ENCODE measurements around the gene CCNJL. TPM values are rescaled to one million over a fixed set of nuclear protein-coding genes. Genes with fewer than 3 reads are reported as not detected.
A peak's percentile ranks its signal among the peaks of the same experiment; 100 is the strongest.

Gene CCNJL
- total and polyA plus RNA-seq, 2 of the 8 experiments (the other 6 are each of a cell fraction or from before 2014, with no cell fraction given) = 34.6 to 44.7 TPM

GRCh38 chr5:160240350-160240749 lies 72.0 kb downstream of the CCNJL start:
- no peak overlapping the region for H3K4ac ChIP-seq (replicated peaks; ENCODE audit: insufficient read length, low read depth, low read length)
- CTCF ChIA-PET (ENCODE audit: partially characterized antibody) = interaction anchor here (0.7 to 29.3 kb wide), 5 partner anchors 8 to 106 kb away, joined by 4 to 362 read pairs (median 6); no protein-coding TSS in a partner anchor
- no peak overlapping the region for H2BK120ac ChIP-seq (replicated peaks; ENCODE audit: low read depth, low read length)
- no peaks in the 10 kb centered on the region for H3K9me3 ChIP-seq (ENCODE audit: insufficient read depth in 2 of 2, low read depth in 1 of 2, low read length in 1 of 2)
- H2BK12ac ChIP-seq (ENCODE audit: low read depth, low read length) = no peak overlapping the region
- H4K5ac ChIP-seq (ENCODE audit: insufficient read length, low read depth, low read length) = no peak overlapping the region
- no peak overlapping the region for H3K4me3 ChIP-seq (ENCODE audit: extremely low read depth in 1 of 4, insufficient read depth in 2 of 4, low read depth in 3 of 4, low read length in 4 of 4)
- no peak overlapping the region for H3K18ac ChIP-seq (ENCODE audit: extremely low read depth, low read length)
- no peak overlapping the region for H3K56ac ChIP-seq (replicated peaks; ENCODE audit: insufficient read length, low read depth, low read length)
- no peaks in the 10 kb centered on the region for H3K36me3 ChIP-seq (ENCODE audit: control insufficient read depth in 2 of 4, insufficient read depth in 4 of 4, low read length in 3 of 4)
- H4K20me1 ChIP-seq (replicated peaks in 1 of 2; ENCODE audit: control insufficient read depth in 1 of 2, insufficient read depth in 2 of 2, low read length in 2 of 2) = no peaks in the 10 kb centered on the region
- H3K23me2 ChIP-seq (ENCODE audit: low read depth, low read length) = no peaks in the 10 kb centered on the region; the same call in 1 of the 2 replicates
- H3K4me2 ChIP-seq (ENCODE audit: insufficient read depth in 1 of 2, low read depth in 2 of 2, low read length in 2 of 2) = no peak overlapping the region
- H2BK20ac ChIP-seq (ENCODE audit: low read length) = no peak overlapping the region
- no peak overlapping the region for H4K91ac ChIP-seq (replicated peaks; ENCODE audit: insufficient read length, low read length)
- no peak overlapping the region for H2BK15ac ChIP-seq (ENCODE audit: low read length)
- H2AK5ac ChIP-seq (ENCODE audit: low read depth, low read length) = no peak overlapping the region
- no peaks in the 10 kb centered on the region for H3K79me1 ChIP-seq (ENCODE audit: low read depth, low read length)
- no peaks in the 10 kb centered on the region for H3K79me2 ChIP-seq (ENCODE audit: control insufficient read depth in 1 of 2, insufficient read depth in 2 of 2, low read length in 2 of 2)
- no peaks in the 10 kb centered on the region for H3K27me3 ChIP-seq (replicated peaks in 1 of 4; ENCODE audit: control insufficient read depth in 3 of 4, extremely low read depth in 1 of 4, insufficient read depth in 3 of 4, low read length in 3 of 4)
- no peak for FAIRE-seq
- POLR2A ChIA-PET (ENCODE audit: partially characterized antibody) = interaction anchor here (0.6 to 1.6 kb wide), 4 partner anchors 13 to 105 kb away, joined by 3 to 4 read pairs (median 3); no protein-coding TSS in a partner anchor
- no peak overlapping the region for H2BK5ac ChIP-seq (ENCODE audit: low read depth, low read length)
- DNase-seq (ENCODE audit: low read depth in 1 of 2, low spot score in 2 of 2) = no peak
- H3K23ac ChIP-seq (ENCODE audit: insufficient read length) = no peak overlapping the region
- H2AFZ ChIP-seq (ENCODE audit: low read length) = no peak overlapping the region
- WGBS, 2 experiments (ENCODE audit: extremely low coverage in 1 of 2, insufficient coverage in 1 of 2, insufficient read length in 1 of 2, insufficient replicate concordance in 2 of 2, low coverage in 1 of 2, low lambda C conversion rate in 2 of 2, missing lambda C conversion rate in 1 of 2) = 31% methylated on average over 3 of the region's 3 CpGs; no CpG with 5 or more reads in 1 of the 2 experiments
- H3K4me1 ChIP-seq (replicated peaks in 1 of 4; ENCODE audit: control insufficient read depth in 3 of 4, insufficient read depth in 4 of 4, low read length in 3 of 4) = peaks cover 9 to 24% (median 13%) of the 10 kb centered on the region in 4 experiments
- no peak overlapping the region for H4K8ac ChIP-seq (ENCODE audit: extremely low read depth, insufficient read depth, low read length)
- TF ChIP-seq CTCF (IDR thresholded peaks at IDR 0.05; ENCODE audit: control extremely low read depth in 1 of 3, insufficient read depth in 1 of 3, low read depth in 1 of 3, low read length in 3 of 3) (no peak), POLR2AphosphoS5 (IDR thresholded peaks at IDR 0.05; ENCODE audit: low read depth, low read length) (peak; percentile 45; the same call in 1 of the 2 replicates)
- no peak overlapping the region for H3K9ac ChIP-seq (replicated peaks in 1 of 4; ENCODE audit: extremely low read depth in 1 of 4, low read depth in 3 of 4, low read length in 3 of 4)
- no peak overlapping the region for H3K14ac ChIP-seq (ENCODE audit: insufficient read length)
- no peak overlapping the region for H3K27ac ChIP-seq (ENCODE audit: low read depth, low read length)

Data from H1 (cell line).